ENCODE measurements around the gene EFTUD2. TPM values are rescaled to one million over a fixed set of nuclear protein-coding genes. Genes with fewer than 3 reads are reported as not detected.

Gene EFTUD2
- total and polyA plus RNA-seq, 2 of the 4 experiments (the other 2 are of a cell fraction), result 72.5 to 126 TPM

DNA sequence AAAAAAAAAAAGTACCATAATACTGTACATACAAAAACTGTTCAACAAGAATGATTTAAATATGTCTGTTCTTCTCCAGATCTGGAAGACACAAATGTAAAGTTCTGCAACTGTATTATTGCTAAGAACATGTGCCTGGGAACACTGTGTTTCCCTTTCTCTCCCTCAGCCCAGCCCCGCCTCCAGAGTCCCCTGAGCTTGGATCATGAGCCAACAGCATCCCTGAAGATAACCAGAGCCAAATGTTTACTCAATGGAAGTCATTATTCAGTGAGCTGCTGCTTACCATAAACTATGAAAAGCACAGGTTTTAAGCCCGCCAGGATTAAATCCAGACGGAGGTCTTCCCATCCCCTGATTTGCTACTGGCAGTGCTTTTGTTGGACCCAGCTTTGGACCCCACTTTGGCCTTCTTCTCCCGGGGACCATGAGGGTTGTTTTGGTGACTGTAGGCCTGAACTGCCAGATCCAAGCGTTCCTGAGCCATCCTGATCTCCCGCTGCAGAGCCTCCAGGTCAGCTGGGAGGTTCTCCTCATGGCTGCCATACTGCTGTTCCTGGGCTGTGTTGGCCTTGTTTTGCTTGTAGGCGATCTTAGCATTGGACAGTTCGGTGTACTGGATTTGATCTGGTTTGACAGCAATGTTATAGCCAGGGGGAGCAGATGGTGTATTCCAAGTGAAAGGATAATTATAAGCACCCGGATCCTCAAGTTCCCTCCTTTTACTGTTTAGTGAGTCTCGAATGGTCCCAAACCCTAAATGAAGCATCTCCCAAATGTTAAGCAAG is 94.7 kb downstream of the EFTUD2 start:
- Histone ChIP-seq H3K4me1 (ENCODE audit: control insufficient read depth, insufficient read depth, low read length) (peaks cover 5% of the 10 kb centered on the region), H3K4me2 (ENCODE audit: low read depth, low read length) (no peak overlapping the region), H4K8ac (ENCODE audit: low read depth in 2 of 2, low read length in 2 of 2) (no peak overlapping the region), H2BK5ac (ENCODE audit: low read depth, low read length, poor library complexity, severe bottlenecking) (no peak overlapping the region), H3K23ac (ENCODE audit: low read depth, low read length) (no peak overlapping the region), H2AK5ac (ENCODE audit: low read depth, low read length) (peak overlapping the region; percentile 48; the same call in 1 of the 2 replicates), H3K9me3 (ENCODE audit: control insufficient read depth, insufficient read depth, low read length) (no peaks in the 10 kb centered on the region), H2BK120ac (ENCODE audit: low read depth, low read length) (no peak overlapping the region), H3K56ac (ENCODE audit: extremely low read depth, insufficient read depth, low read length) (no peak overlapping the region), H3K9ac (ENCODE audit: low read depth, low read length) (no peak overlapping the region), H4K20me1 (ENCODE audit: insufficient read depth, low read length) (peaks cover 18% of the 10 kb centered on the region), H3K27me3 (ENCODE audit: control insufficient read depth, insufficient read depth, low read length) (no peaks in the 10 kb centered on the region), H3K79me1 (ENCODE audit: low read depth in 1 of 2, low read length in 2 of 2) (peaks cover 35 to 88% of the 10 kb centered on the region in 2 experiments), H2BK15ac (ENCODE audit: low read depth, low read length) (no peak overlapping the region), H4K91ac (ENCODE audit: insufficient read depth, low read depth, low read length) (no peak overlapping the region), H2AK9ac (replicated peaks; ENCODE audit: low read depth, low read length, poor library complexity) (peak overlapping the region; percentile 15), H4K5ac (ENCODE audit: low read depth, low read length) (no peak overlapping the region), H2BK20ac (ENCODE audit: low read depth, low read length) (no peak overlapping the region), H3K9me1 (ENCODE audit: insufficient read depth, low read length) (peaks cover 14% of the 10 kb centered on the region), H3K27ac (ENCODE audit: insufficient read depth, low read length) (no peak overlapping the region), H3K14ac (replicated peaks; ENCODE audit: low read depth, low read length) (no peak overlapping the region), H3K18ac (ENCODE audit: low read depth, low read length) (no peak overlapping the region), H3K4me3 (ENCODE audit: insufficient read depth, low read depth, low read length) (no peak overlapping the region), H3K36me3 (ENCODE audit: control insufficient read depth, insufficient read depth, low read length) (peaks cover 23% of the 10 kb centered on the region), H3K4ac (ENCODE audit: low read depth, low read length) (no peak overlapping the region), H2AFZ (replicated peaks; ENCODE audit: low read length, poor library complexity) (no peak overlapping the region)
- ATAC-seq (ENCODE audit: low read depth), result no peak
- WGBS, 2 experiments (ENCODE audit: extremely low coverage in 2 of 2, insufficient read length in 1 of 2), result 100% methylated on average over 1 of the region's 10 CpGs; no CpG with 5 or more reads in 1 of the 2 experiments
- BruUV-seq (replicated peaks), result no TSS peak
- ChIA-PET CTCF (interaction anchor here (0.6 kb wide), 1 partner anchor 16 kb away, joined by 6 read pairs; no protein-coding TSS in a partner anchor), POLR2A (ENCODE audit: unreplicated experiment) (no interaction called here)
- dilution Hi-C loops (cut with HindIII; ENCODE audit: low sequenced_read_pairs, unreplicated experiment) (no loop called here), in situ Hi-C loops (cut with MboI; ENCODE audit: low sequenced_read_pairs) (no loop called here), intact Hi-C loops (cut with micrococcal nuclease) (no loop called here)
- DNase-seq, result no peak
- TF ChIP-seq CEBPB (IDR thresholded peaks at IDR 0.05; ENCODE audit: low read depth, low read length), result no peak
- TF ChIP-seq RCOR1 (IDR thresholded peaks at IDR 0.05; ENCODE audit: insufficient replicate concordance, low read length), result no peak
- TF ChIP-seq, protein P1, sequence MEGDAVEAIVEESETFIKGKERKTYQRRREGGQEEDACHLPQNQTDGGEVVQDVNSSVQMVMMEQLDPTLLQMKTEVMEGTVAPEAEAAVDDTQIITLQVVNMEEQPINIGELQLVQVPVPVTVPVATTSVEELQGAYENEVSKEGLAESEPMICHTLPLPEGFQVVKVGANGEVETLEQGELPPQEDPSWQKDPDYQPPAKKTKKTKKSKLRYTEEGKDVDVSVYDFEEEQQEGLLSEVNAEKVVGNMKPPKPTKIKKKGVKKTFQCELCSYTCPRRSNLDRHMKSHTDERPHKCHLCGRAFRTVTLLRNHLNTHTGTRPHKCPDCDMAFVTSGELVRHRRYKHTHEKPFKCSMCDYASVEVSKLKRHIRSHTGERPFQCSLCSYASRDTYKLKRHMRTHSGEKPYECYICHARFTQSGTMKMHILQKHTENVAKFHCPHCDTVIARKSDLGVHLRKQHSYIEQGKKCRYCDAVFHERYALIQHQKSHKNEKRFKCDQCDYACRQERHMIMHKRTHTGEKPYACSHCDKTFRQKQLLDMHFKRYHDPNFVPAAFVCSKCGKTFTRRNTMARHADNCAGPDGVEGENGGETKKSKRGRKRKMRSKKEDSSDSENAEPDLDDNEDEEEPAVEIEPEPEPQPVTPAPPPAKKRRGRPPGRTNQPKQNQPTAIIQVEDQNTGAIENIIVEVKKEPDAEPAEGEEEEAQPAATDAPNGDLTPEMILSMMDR (conservative IDR thresholded peaks at IDR 0.05; ENCODE audit: low read depth, low read length), result no peak
- TF ChIP-seq ELK1 (IDR thresholded peaks at IDR 0.05; ENCODE audit: borderline replicate concordance, low read depth, low read length), result no peak
- no peak for TF ChIP-seq MXI1 (IDR thresholded peaks at IDR 0.05; ENCODE audit: borderline replicate concordance, low read depth, low read length)
- TF ChIP-seq SMC3 (IDR thresholded peaks at IDR 0.05; ENCODE audit: low read depth, low read length), result no peak

Data from IMR-90 (cell line).